OCI-LY7 (cell line): Measurements from ENCODE around the gene ELOF1. TPM values are rescaled to one million over a fixed set of nuclear protein-coding genes. Genes with fewer than 3 reads are reported as not detected.

Source experiments
- BruUV-seq: library from RNA; stranded (reverse); fragments of 400-500 nt; replicated peaks from 2 replicates; lab custom pipeline; 2021; lab: Mats Ljungman, UMichigan
- CTCF ChIA-PET: fragments of 300-600 bp; sonication (Branson Sonifier 250); formaldehyde crosslinking; loops from one replicate; lab custom pipeline; 2022; ENCODE audit warnings: antibody characterized with exemption; ENCODE audit not compliant: unreplicated experiment; lab: Charles Lee
- POLR2A ChIA-PET: fragments of 300-600 bp; sonication (Branson Sonifier 250); formaldehyde crosslinking; loops from one replicate; lab custom pipeline; 2022; ENCODE audit warnings: antibody characterized with exemption; lab: Charles Lee
- DNase-seq: peaks from one replicate; pipeline ENCODE4 v3.0.0-alpha.2; 2015; ENCODE audit warnings: low spot score
- H2AFZ ChIP-seq: fragments of 200-600 bp; sonication (generic), shearing (Covaris generic); 2 replicates; pipeline ENCODE4 v1.6.1; 2014; ENCODE audit warnings: mild to moderate bottlenecking, antibody characterized with exemption, low read length, moderate library complexity
- H3K27ac ChIP-seq: fragments of 200-600 bp; sonication (generic); 2 replicates; pipeline ENCODE4 v1.5.1; 2014; ENCODE audit warnings: mixed run types, low read depth, mild to moderate bottlenecking, moderate library complexity, low read length, inconsistent platforms; ENCODE audit not compliant: poor library complexity, severe bottlenecking
- H3K36me3 ChIP-seq: fragments of 200-600 bp; sonication (generic); 2 replicates; pipeline ENCODE4 v1.6.1; 2014; ENCODE audit warnings: mild to moderate bottlenecking, antibody characterized with exemption, low read length, moderate library complexity, mixed read lengths; ENCODE audit not compliant: insufficient read depth
- H3K4me1 ChIP-seq: fragments of 200-600 bp; sonication (generic); 2 replicates; pipeline ENCODE4 v1.5.1; 2014; ENCODE audit warnings: mild to moderate bottlenecking, low read length; ENCODE audit not compliant: insufficient read depth, poor library complexity, severe bottlenecking
- H3K4me2 ChIP-seq: fragments of 200-600 bp; sonication (generic); 2 replicates; pipeline ENCODE4 v1.6.1; 2014; ENCODE audit warnings: mild to moderate bottlenecking, low read length
- H3K4me3 ChIP-seq: fragments of 200-600 bp; sonication (generic); 2 replicates; pipeline ENCODE4 v1.5.1; 2014; ENCODE audit warnings: mild to moderate bottlenecking, low read depth, low read length; ENCODE audit not compliant: poor library complexity, severe bottlenecking
- H3K79me2 ChIP-seq: fragments of 200-600 bp; sonication (generic); 2 replicates; pipeline ENCODE4 v1.6.1; 2016; ENCODE audit warnings: low read depth, mild to moderate bottlenecking, low read length, moderate library complexity, mixed read lengths; ENCODE audit not compliant: insufficient read depth
- H3K9me2 ChIP-seq: fragments of 200-600 bp; sonication (generic); 2 replicates; pipeline ENCODE4 v1.6.1; 2016; ENCODE audit warnings: mild to moderate bottlenecking, low read length, mixed read lengths; ENCODE audit not compliant: insufficient read depth
- H3K9me3 ChIP-seq: fragments of 200-600 bp; sonication (generic); 2 replicates; pipeline ENCODE4 v1.6.1; 2014; ENCODE audit warnings: mild to moderate bottlenecking, mixed run types, low read length, mixed read lengths
- H4K20me1 ChIP-seq: fragments of 200-600 bp; sonication (generic); 2 replicates; pipeline ENCODE4 v1.6.1; 2014; ENCODE audit warnings: mild to moderate bottlenecking, antibody characterized with exemption, low read length, moderate library complexity, mixed read lengths; ENCODE audit not compliant: insufficient read depth
- EZH2phosphoT487 ChIP-seq: fragments of 200-600 bp; sonication (generic); IDR thresholded peaks from 2 replicates; pipeline ENCODE4 v1.6.1; 2018; ENCODE audit warnings: low read depth, borderline replicate concordance, mild to moderate bottlenecking, mixed run types, antibody characterized with exemption, low read length, moderate library complexity, mixed read lengths
- intact Hi-C: fragments of 100-400 bp; cut with micrococcal nuclease; formaldehyde crosslinking; loops from one replicate; pipeline ENCODE4 v1.10.0; 2022; ENCODE audit not compliant: unreplicated experiment
- total RNA-seq, 2 experiments: library from RNA; depleted of rRNA in 1 of 2; stranded (reverse); fragments of >200 nt in 1 of 2; shearing (Covaris generic) in 1 of 2; gene quantifications; 2 replicates each; pipeline ENCODE4 v1.2.3, GENCODE V29; 2014 to 2022
- TF ChIP-seq, protein P1 (sequence below): fragments of 200-600 bp; sonication (generic); conservative IDR thresholded peaks from 2 replicates; pipeline ENCODE4 v1.5.1; 2014; ENCODE audit warnings: mild to moderate bottlenecking, antibody characterized with exemption, low read length, moderate library complexity, mixed read lengths

ELOF1 gene
- total RNA-seq, 2 experiments from 2014 or later, result 60.5 to 73.2 TPM

DNA sequence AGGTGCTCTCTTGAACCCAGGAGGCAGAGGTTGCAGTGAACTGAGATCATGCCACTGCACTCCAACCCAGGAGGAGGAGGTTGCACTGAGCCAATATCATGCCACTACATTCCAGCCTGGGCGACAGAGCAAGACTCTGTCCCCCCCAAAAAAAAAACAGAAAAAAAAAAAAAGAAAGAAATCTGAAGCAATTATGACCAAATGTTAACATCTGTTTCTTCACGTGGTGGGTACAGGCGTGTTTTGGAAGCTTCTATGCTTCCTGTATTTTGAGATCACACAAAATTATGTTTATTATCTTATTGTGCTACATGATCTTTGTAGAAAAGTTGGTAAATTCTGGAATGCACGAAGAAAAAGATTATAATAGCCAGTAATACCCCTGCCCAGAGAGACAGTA, 21.1 kb upstream of the ELOF1 start:
- H3K4me1 ChIP-seq, result peaks cover 71% of the 10 kb centered on the region
- POLR2A ChIA-PET, result interaction anchor here (1.3 kb wide), 1 partner anchor 8 kb away, joined by 4 read pairs; no protein-coding TSS in a partner anchor
- DNase-seq, result no peak
- H3K36me3 ChIP-seq, result no peaks in the 10 kb centered on the region
- H4K20me1 ChIP-seq, result no peaks in the 10 kb centered on the region
- H3K79me2 ChIP-seq, result no peaks in the 10 kb centered on the region; the same call in 1 of the 2 replicates
- no peak overlapping the region for H3K4me3 ChIP-seq
- no peaks in the 10 kb centered on the region for H3K9me2 ChIP-seq
- H2AFZ ChIP-seq, result peak overlapping the region; percentile 39; the same call in 1 of the 2 replicates
- H3K9me3 ChIP-seq, result no peaks in the 10 kb centered on the region
- no TSS peak for BruUV-seq
- intact Hi-C loops, result no loop called here
- peak overlapping the region; percentile 56 for H3K4me2 ChIP-seq
- CTCF ChIA-PET, result no interaction called here
- TF ChIP-seq EZH2phosphoT487, result no peak
- TF ChIP-seq, protein P1, sequence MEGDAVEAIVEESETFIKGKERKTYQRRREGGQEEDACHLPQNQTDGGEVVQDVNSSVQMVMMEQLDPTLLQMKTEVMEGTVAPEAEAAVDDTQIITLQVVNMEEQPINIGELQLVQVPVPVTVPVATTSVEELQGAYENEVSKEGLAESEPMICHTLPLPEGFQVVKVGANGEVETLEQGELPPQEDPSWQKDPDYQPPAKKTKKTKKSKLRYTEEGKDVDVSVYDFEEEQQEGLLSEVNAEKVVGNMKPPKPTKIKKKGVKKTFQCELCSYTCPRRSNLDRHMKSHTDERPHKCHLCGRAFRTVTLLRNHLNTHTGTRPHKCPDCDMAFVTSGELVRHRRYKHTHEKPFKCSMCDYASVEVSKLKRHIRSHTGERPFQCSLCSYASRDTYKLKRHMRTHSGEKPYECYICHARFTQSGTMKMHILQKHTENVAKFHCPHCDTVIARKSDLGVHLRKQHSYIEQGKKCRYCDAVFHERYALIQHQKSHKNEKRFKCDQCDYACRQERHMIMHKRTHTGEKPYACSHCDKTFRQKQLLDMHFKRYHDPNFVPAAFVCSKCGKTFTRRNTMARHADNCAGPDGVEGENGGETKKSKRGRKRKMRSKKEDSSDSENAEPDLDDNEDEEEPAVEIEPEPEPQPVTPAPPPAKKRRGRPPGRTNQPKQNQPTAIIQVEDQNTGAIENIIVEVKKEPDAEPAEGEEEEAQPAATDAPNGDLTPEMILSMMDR, result no peak
- peak overlapping the region; percentile 88 for H3K27ac ChIP-seq

DNA sequence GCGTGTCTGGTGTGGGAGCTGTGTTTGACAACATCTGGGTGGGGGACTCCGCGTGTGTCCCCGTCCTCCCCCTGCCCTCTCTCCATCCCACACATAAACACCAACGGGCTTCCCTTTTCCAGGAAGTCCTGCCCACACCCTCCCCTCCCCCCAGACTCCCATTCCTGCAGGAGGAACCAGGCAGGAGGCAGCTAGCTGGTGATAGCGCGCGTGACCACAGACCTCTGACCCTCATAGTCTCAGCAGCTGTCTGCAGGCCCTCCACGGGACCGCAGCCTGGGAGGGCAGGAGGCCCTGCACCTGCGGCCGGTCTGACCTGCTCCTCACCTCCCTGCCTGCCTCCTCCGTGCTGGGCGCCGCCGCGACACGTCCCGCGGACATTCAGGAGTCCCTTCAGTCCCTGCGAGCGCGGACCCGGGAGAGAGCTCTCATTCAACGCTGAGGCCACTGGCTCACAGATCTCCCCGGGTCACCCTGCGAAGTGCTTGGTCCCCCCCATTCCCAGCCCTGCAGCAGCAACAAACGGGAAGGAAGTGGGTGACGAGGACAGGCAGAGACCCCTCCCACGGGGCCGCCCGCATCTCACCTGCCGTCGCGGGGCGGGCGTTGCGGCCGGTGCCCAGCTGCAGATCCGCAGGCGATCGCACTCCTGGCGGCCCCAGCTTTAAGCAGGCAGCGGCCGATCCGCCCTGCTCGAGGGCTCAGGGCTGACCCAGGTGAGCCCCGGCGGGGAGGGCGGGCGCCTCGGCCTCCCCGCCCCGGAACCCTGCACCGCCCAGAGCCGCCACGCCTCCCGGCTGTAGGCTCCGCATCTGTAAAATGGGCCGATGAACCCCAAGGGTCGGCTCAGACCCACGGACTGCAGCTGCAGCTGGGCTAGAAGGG, 19.5 kb upstream of the ELOF1 start:
- Histone ChIP-seq H3K4me3 (peak overlapping the region; percentile 64), H4K20me1 (no peaks in the 10 kb centered on the region), H3K9me2 (no peaks in the 10 kb centered on the region), H3K36me3 (no peaks in the 10 kb centered on the region), H3K4me2 (peak overlapping the region; percentile 62), H3K27ac (peak overlapping the region; percentile 18), H2AFZ (peak overlapping the region; percentile 57; the same call in 1 of the 2 replicates), H3K79me2 (no peaks in the 10 kb centered on the region; the same call in 1 of the 2 replicates), H3K9me3 (no peaks in the 10 kb centered on the region), H3K4me1 (peaks cover 70% of the 10 kb centered on the region)
- intact Hi-C loops, result no loop called here
- TF ChIP-seq, protein P1, result no peak
- TF ChIP-seq EZH2phosphoT487, result no peak
- DNase-seq, result peak; percentile 64
- POLR2A ChIA-PET, result interaction anchor here (0.6 to 1.1 kb wide), 5 partner anchors 10 to 616 kb away, joined by 3 to 6 read pairs (median 5); no protein-coding TSS in a partner anchor
- CTCF ChIA-PET, result interaction anchor here (0.8 kb wide), 1 partner anchor 49 kb away, joined by 9 read pairs; the partner anchor contains the start of gene ECSIT
- no TSS peak for BruUV-seq
